BLaER1 treated with 17β-estradiol and CSF1 and Interleukin-3, amounts not matched to agents 10 nM and 100 nM (cell line): ENCODE measurements around the gene NBEAL1.
"Not testable (repeated sequence)": the region's sequence is repeated elsewhere in the genome, so short reads cannot be mapped to it uniquely, and the experiment has no call there.

Source experiments
- H3K27ac ChIP-seq, 11 experiments: shearing (Covaris generic); formaldehyde crosslinking; 2 replicates each; pipeline ENCODE4 v1.8.1; 2022
- H3K27me3 ChIP-seq, 11 experiments: shearing (Covaris generic); formaldehyde crosslinking; 2 replicates each; pipeline ENCODE4 v1.8.1; 2022
- H3K36me3 ChIP-seq, 11 experiments: shearing (Covaris generic); formaldehyde crosslinking; 2 replicates each; pipeline ENCODE4 v1.8.1; 2022
- H3K4me1 ChIP-seq, 10 experiments: shearing (Covaris generic); formaldehyde crosslinking; 2 replicates each; pipeline ENCODE4 v1.8.1; 2022
- H3K4me2 ChIP-seq, 11 experiments: shearing (Covaris generic); formaldehyde crosslinking; 2 replicates each; pipeline ENCODE4 v1.8.1; 2022
- H3K4me3 ChIP-seq, 10 experiments: shearing (Covaris generic); formaldehyde crosslinking; 2 replicates each; pipeline ENCODE4 v1.8.1; 2022
- H3K9ac ChIP-seq, 11 experiments: shearing (Covaris generic); formaldehyde crosslinking; 2 replicates each; pipeline ENCODE4 v1.8.1; 2022
- H3K9me3 ChIP-seq, 11 experiments: shearing (Covaris generic); formaldehyde crosslinking; replicated peaks in 1 of 11; 2 replicates each; pipeline ENCODE4 v1.8.1; 2022
- H4K20me1 ChIP-seq, 11 experiments: shearing (Covaris generic); formaldehyde crosslinking; 2 replicates each; pipeline ENCODE4 v1.8.1; 2022
- Cebpa-rat ChIP-seq, 11 experiments: shearing (Covaris generic); IDR thresholded peaks; 2 replicates each; pipeline ENCODE4 v1.8.1; 2022

The NBEAL1 gene

GRCh38 chr2:203030991-203031390 is 16.3 kb downstream of the NBEAL1 start:
- H3K9ac ChIP-seq: no peak overlapping the region
- no peak for TF ChIP-seq Cebpa-rat (IDR thresholded peaks at IDR 0.05)

GRCh38 chr2:203033395-203033794 is 18.7 kb downstream of the NBEAL1 start:
- Histone ChIP-seq H3K27me3 (no peaks in the 10 kb centered on the region), H3K9me3 (no peaks in the 10 kb centered on the region), H3K4me1 (peaks cover 0 to 6% (median 0%) of the 10 kb centered on the region in 10 experiments; a peak in 1 of 20 replicates), H3K27ac (no peak overlapping the region), H3K9ac (no peak overlapping the region), H4K20me1 (no peaks in the 10 kb centered on the region), H3K4me3 (no peak overlapping the region), H3K36me3 (peaks cover 0 to 6% (median 0%) of the 10 kb centered on the region in 11 experiments; a peak in 1 of 22 replicates), H3K4me2 (no peak overlapping the region)
- no peak for TF ChIP-seq Cebpa-rat (IDR thresholded peaks at IDR 0.05)

More at GRCh38 chr2:203030991-203031390, 16.3 kb downstream of the NBEAL1 start:
- Histone ChIP-seq H4K20me1 (no peaks in the 10 kb centered on the region), H3K4me2 (no peak overlapping the region), H3K4me1 (peaks cover 0 to 6% (median 0%) of the 10 kb centered on the region in 10 experiments; a peak in 1 of 20 replicates), H3K36me3 (peaks cover 0 to 6% (median 0%) of the 10 kb centered on the region in 11 experiments; a peak in 1 of 22 replicates), H3K9me3 (no peaks in the 10 kb centered on the region), H3K27me3 (no peaks in the 10 kb centered on the region), H3K27ac (no peak overlapping the region), H3K4me3 (no peak overlapping the region)

GRCh38 chr2:203035879-203036470 is 21.3 kb downstream of the NBEAL1 start:
- TF ChIP-seq Cebpa-rat (IDR thresholded peaks at IDR 0.05): no peak
- Histone ChIP-seq H3K27ac (no peak overlapping the region), H3K4me1 (peaks cover 0 to 6% (median 0%) of the 10 kb centered on the region in 10 experiments; a peak in 1 of 20 replicates), H3K9me3 (no peaks in the 10 kb centered on the region), H3K36me3 (peaks cover 0 to 9% (median 0%) of the 10 kb centered on the region in 11 experiments; a peak in 4 of 22 replicates), H3K9ac (no peak overlapping the region), H4K20me1 (no peaks in the 10 kb centered on the region), H3K4me2 (no peak overlapping the region), H3K27me3 (no peaks in the 10 kb centered on the region), H3K4me3 (no peak overlapping the region)

- Histone ChIP-seq H3K9ac (no peak overlapping the region), H3K9me3 (no peaks in the 10 kb centered on the region), H4K20me1 (no peaks in the 10 kb centered on the region), H3K36me3 (peaks cover 0 to 15% (median 0%) of the 10 kb centered on the region in 11 experiments; a peak in 9 of 22 replicates), H3K4me3 (no peak overlapping the region), H3K27me3 (no peaks in the 10 kb centered on the region), H3K4me1 (peaks cover 0 to 6% (median 0%) of the 10 kb centered on the region in 10 experiments; a peak in 1 of 20 replicates), H3K27ac (no peak overlapping the region), H3K4me2 (no peak overlapping the region)
- no peak for TF ChIP-seq Cebpa-rat (IDR thresholded peaks at IDR 0.05)
These were observed 22.4 kb downstream of the NBEAL1 start for GRCh38 chr2:203037026-203037425.

GRCh38 chr2:203038586-203038985 is 23.9 kb downstream of the NBEAL1 start:
- Histone ChIP-seq H3K27me3 (no peaks in the 10 kb centered on the region), H3K4me3 (no peak overlapping the region), H3K4me1 (peaks cover 0 to under 1% (median 0%) of the 10 kb centered on the region in 10 experiments; a peak in 1 of 20 replicates), H3K27ac (no peak overlapping the region), H3K9ac (no peak overlapping the region), H3K36me3 (peaks cover 0 to 31% (median 0%) of the 10 kb centered on the region in 11 experiments; a peak in 9 of 22 replicates), H4K20me1 (no peaks in the 10 kb centered on the region), H3K9me3 (no peaks in the 10 kb centered on the region), H3K4me2 (no peak overlapping the region)
- no peak for TF ChIP-seq Cebpa-rat (IDR thresholded peaks at IDR 0.05)

GRCh38 chr2:203039211-203039610 is 24.5 kb downstream of the NBEAL1 start:
- not testable (repeated sequence) for H3K27ac ChIP-seq, H3K27me3 ChIP-seq, H4K20me1 ChIP-seq, H3K4me2 ChIP-seq, H3K4me1 ChIP-seq, H3K9ac ChIP-seq, H3K4me3 ChIP-seq, H3K9me3 ChIP-seq
- H3K36me3 ChIP-seq: peaks cover 0 to 35% (median 0%) of the 10 kb centered on the region in 11 experiments; a peak in 9 of 22 replicates

- Histone ChIP-seq H3K4me2 (no peak overlapping the region), H3K36me3 (peaks cover 0 to 37% (median 0%) of the 10 kb centered on the region in 11 experiments; a peak in 9 of 22 replicates)
These were observed 26.4 kb downstream of the NBEAL1 start for GRCh38 chr2:203040966-203041521.

GRCh38 chr2:203042178-203042577 is 27.5 kb downstream of the NBEAL1 start:
- no peak for TF ChIP-seq Cebpa-rat (IDR thresholded peaks at IDR 0.05)
- Histone ChIP-seq H4K20me1 (no peaks in the 10 kb centered on the region), H3K36me3 (peaks cover 0 to 48% (median 0%) of the 10 kb centered on the region in 11 experiments; a peak in 9 of 22 replicates), H3K4me3 (no peak overlapping the region), H3K9ac (no peak overlapping the region), H3K4me1 (no peaks in the 10 kb centered on the region), H3K27me3 (no peaks in the 10 kb centered on the region), H3K27ac (no peak overlapping the region), H3K9me3 (0 out of 22 replicates have a peak, but pooled peaks cover 0 to 3% (median 0%) of the 10 kb centered on the region in 11 experiments), H3K4me2 (no peak overlapping the region)

More at GRCh38 chr2:203040966-203041521, 26.4 kb downstream of the NBEAL1 start:
- Histone ChIP-seq H3K27me3 (no peaks in the 10 kb centered on the region), H3K4me3 (no peak overlapping the region), H3K27ac (no peak overlapping the region), H3K4me1 (no peaks in the 10 kb centered on the region), H3K9ac (no peak overlapping the region), H3K9me3 (0 out of 22 replicates have a peak, but pooled peaks cover 0 to under 1% (median 0%) of the 10 kb centered on the region in 11 experiments), H4K20me1 (no peaks in the 10 kb centered on the region)
- TF ChIP-seq Cebpa-rat (IDR thresholded peaks at IDR 0.05): no peak

GRCh38 chr2:203043226-203043625 is 28.6 kb downstream of the NBEAL1 start:
- Histone ChIP-seq H3K9me3 (0 out of 22 replicates have a peak, but pooled peaks cover 0 to 3% (median 0%) of the 10 kb centered on the region in 11 experiments), H3K36me3 (peaks cover 0 to 58% (median 0%) of the 10 kb centered on the region in 11 experiments; a peak in 9 of 22 replicates), H4K20me1 (no peaks in the 10 kb centered on the region), H3K4me2 (no peak overlapping the region), H3K27ac (no peak overlapping the region), H3K9ac (no peak overlapping the region), H3K27me3 (no peaks in the 10 kb centered on the region), H3K4me3 (no peak overlapping the region), H3K4me1 (no peaks in the 10 kb centered on the region)
- TF ChIP-seq Cebpa-rat (IDR thresholded peaks at IDR 0.05): no peak
